Measurements from ENCODE around the gene TSPAN7. TPM values are rescaled to one million over a fixed set of nuclear protein-coding genes. Genes with fewer than 3 reads are reported as not detected.

Gene TSPAN7
- total and polyA plus RNA-seq, 2 donors (not counting 1 experiment from before 2014, with no cell fraction given): 0.03 TPM; not detected in 1

DNA sequence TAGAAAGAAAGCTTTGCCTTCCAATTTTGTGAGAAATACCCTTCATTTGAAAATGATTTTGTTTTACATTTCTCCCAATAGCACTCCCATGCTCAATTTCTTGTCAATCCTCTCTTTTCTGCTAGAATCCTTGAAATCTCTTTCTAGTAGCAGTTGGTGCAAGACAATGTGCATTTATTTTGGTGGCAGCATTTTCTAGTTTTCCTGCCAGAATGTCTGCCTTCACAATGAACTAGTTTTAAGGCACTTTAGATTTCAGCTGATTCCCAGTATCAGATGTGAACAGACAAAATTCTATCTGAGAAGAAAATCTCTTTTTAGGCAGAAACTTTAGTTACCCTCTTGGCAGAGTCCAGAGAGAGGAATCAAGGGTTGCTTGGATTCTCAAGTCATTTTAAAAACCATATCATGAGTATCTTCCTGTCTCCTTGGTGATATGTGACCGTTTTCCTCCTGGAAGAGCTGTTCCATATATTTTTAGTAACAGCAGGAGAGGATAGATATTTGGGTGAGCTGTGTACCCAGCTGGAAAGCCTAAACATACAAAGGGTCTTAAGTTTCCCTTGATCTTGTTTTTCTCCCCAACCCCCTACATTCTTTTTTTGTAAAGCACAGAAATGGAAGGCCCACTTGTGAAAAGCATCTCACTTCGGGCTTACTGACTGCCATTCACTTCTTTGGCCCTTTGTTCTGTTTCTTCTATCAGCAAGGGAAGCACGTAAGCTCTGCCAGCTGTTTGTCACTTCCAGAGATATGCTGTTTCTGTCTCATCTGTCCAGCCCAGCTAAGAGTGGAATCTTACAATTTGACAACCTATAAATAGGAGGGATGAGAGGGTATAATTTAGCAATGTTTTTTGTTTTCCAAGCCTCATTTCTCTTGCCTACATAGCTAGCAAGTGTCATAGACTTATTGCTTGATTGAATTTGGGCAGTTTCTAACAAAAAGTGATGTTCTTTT is 38.7 kb downstream of the TSPAN7 start:
- Histone ChIP-seq H3K4me2 (ENCODE audit: extremely low read depth, insufficient read depth, low read length) (no peak overlapping the region), H4K20me1 (ENCODE audit: control insufficient read depth, extremely low read depth, insufficient read depth, low read length) (no peaks in the 10 kb centered on the region), H3K9ac (ENCODE audit: insufficient read depth, low read length) (no peak overlapping the region), H3K36me3 (ENCODE audit: control insufficient read depth, insufficient read depth, low read length) (no peaks in the 10 kb centered on the region), H3K9me3 (ENCODE audit: control insufficient read depth, insufficient read depth, low read depth, low read length) (no peaks in the 10 kb centered on the region), H3K4me1 (ENCODE audit: control insufficient read depth, extremely low read depth, insufficient read depth, low read length) (no peaks in the 10 kb centered on the region), H3K79me2 (ENCODE audit: control insufficient read depth, insufficient read depth, low read length) (no peaks in the 10 kb centered on the region), H3K27me3 (ENCODE audit: control insufficient read depth, insufficient read depth, low read length) (no peaks in the 10 kb centered on the region), H3K4me3 (replicated peaks in 1 of 4; ENCODE audit: control extremely low read depth in 1 of 4, insufficient read depth in 1 of 4, low read depth in 3 of 4, low read length in 4 of 4) (no peak overlapping the region), H3K27ac (ENCODE audit: insufficient read depth, low read length) (no peak overlapping the region), H2AFZ (ENCODE audit: low read length) (no peak overlapping the region)
- TF ChIP-seq, protein P1, sequence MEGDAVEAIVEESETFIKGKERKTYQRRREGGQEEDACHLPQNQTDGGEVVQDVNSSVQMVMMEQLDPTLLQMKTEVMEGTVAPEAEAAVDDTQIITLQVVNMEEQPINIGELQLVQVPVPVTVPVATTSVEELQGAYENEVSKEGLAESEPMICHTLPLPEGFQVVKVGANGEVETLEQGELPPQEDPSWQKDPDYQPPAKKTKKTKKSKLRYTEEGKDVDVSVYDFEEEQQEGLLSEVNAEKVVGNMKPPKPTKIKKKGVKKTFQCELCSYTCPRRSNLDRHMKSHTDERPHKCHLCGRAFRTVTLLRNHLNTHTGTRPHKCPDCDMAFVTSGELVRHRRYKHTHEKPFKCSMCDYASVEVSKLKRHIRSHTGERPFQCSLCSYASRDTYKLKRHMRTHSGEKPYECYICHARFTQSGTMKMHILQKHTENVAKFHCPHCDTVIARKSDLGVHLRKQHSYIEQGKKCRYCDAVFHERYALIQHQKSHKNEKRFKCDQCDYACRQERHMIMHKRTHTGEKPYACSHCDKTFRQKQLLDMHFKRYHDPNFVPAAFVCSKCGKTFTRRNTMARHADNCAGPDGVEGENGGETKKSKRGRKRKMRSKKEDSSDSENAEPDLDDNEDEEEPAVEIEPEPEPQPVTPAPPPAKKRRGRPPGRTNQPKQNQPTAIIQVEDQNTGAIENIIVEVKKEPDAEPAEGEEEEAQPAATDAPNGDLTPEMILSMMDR (conservative IDR thresholded peaks at IDR 0.05 in 1 of 2, IDR thresholded peaks at IDR 0.05 in 1 of 2; ENCODE audit: low read depth in 1 of 2, low read length in 2 of 2): no peak
- TF ChIP-seq EZH2 (IDR thresholded peaks at IDR 0.05; ENCODE audit: low read length, missing control alignments): no peak
- DNase-seq (ENCODE audit: low read depth in 2 of 2): no peak

DNA sequence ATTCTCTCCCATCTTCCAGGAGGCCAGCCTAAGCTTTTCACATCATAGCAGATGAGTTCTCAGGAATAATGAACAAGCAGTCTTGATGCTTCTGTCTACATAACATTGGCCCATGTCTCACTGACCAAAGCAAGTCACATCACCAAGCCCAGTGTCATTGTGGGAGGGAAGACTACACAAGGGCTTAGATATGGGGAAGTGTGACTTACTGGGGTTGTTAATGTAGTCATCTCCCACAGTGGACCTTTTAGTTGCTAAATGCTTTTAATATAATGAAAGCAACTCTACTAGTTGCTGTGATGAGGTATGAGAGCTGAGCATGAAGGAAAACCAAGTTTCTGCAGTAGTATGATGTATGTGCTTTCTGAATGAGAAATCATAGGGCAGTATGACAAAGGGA is 40.5 kb downstream of the TSPAN7 start:
- no peaks in the 10 kb centered on the region for H3K9me3 ChIP-seq (ENCODE audit: control insufficient read depth, insufficient read depth, low read depth, low read length)
- TF ChIP-seq EZH2 (IDR thresholded peaks at IDR 0.05; ENCODE audit: low read length, missing control alignments): no peak
- TF ChIP-seq, protein P1 (conservative IDR thresholded peaks at IDR 0.05 in 1 of 2, IDR thresholded peaks at IDR 0.05 in 1 of 2; ENCODE audit: low read depth in 1 of 2, low read length in 2 of 2): no peak
- H3K9ac ChIP-seq (ENCODE audit: insufficient read depth, low read length): no peak overlapping the region
- no peak overlapping the region for H2AFZ ChIP-seq (ENCODE audit: low read length)
- no peaks in the 10 kb centered on the region for H3K36me3 ChIP-seq (ENCODE audit: control insufficient read depth, insufficient read depth, low read length)
- H3K4me1 ChIP-seq (ENCODE audit: control insufficient read depth, extremely low read depth, insufficient read depth, low read length): no peaks in the 10 kb centered on the region
- H3K4me2 ChIP-seq (ENCODE audit: extremely low read depth, insufficient read depth, low read length): no peak overlapping the region
- H4K20me1 ChIP-seq (ENCODE audit: control insufficient read depth, extremely low read depth, insufficient read depth, low read length): no peaks in the 10 kb centered on the region
- H3K27ac ChIP-seq (ENCODE audit: insufficient read depth, low read length): no peak overlapping the region
- H3K4me3 ChIP-seq (replicated peaks in 1 of 4; ENCODE audit: control extremely low read depth in 1 of 4, insufficient read depth in 1 of 4, low read depth in 3 of 4, low read length in 4 of 4): no peak overlapping the region
- no peaks in the 10 kb centered on the region for H3K79me2 ChIP-seq (ENCODE audit: control insufficient read depth, insufficient read depth, low read length)
- no peak for DNase-seq (ENCODE audit: low read depth in 2 of 2)
- H3K27me3 ChIP-seq (ENCODE audit: control insufficient read depth, insufficient read depth, low read length): no peaks in the 10 kb centered on the region

DNA sequence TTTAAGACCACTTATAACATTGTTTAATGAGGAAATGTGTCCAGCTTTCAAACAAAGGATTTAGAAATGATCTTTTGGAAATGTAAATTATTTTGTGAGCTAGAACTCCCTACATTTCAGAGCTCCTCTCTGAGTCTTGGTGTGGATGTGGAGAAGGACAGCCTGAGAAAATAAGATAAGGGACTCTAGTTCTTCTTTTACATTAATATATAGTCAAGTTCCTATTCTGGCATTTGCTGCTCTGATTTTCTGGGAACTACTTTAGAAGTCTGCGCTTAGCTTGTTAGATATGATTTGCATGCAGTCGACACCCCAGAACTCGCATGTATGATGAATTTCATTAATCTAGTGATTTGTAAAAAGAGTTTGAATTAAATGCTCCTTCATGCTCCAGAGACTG is 45.5 kb downstream of the TSPAN7 start:
- no peak for DNase-seq (ENCODE audit: low read depth in 2 of 2)
- TF ChIP-seq, protein P1 (conservative IDR thresholded peaks at IDR 0.05 in 1 of 2, IDR thresholded peaks at IDR 0.05 in 1 of 2; ENCODE audit: low read depth in 1 of 2, low read length in 2 of 2): no peak
- TF ChIP-seq EZH2 (IDR thresholded peaks at IDR 0.05; ENCODE audit: low read length, missing control alignments): no peak
- no peaks in the 10 kb centered on the region for H4K20me1 ChIP-seq (ENCODE audit: control insufficient read depth, extremely low read depth, insufficient read depth, low read length)
- no peaks in the 10 kb centered on the region for H3K36me3 ChIP-seq (ENCODE audit: control insufficient read depth, insufficient read depth, low read length)
- H3K27me3 ChIP-seq (ENCODE audit: control insufficient read depth, insufficient read depth, low read length): no peaks in the 10 kb centered on the region
- no peak overlapping the region for H3K4me2 ChIP-seq (ENCODE audit: extremely low read depth, insufficient read depth, low read length)
- H3K9me3 ChIP-seq (ENCODE audit: control insufficient read depth, insufficient read depth, low read depth, low read length): no peaks in the 10 kb centered on the region
- H2AFZ ChIP-seq (ENCODE audit: low read length): no peak overlapping the region
- no peak overlapping the region for H3K9ac ChIP-seq (ENCODE audit: insufficient read depth, low read length)
- no peak overlapping the region for H3K27ac ChIP-seq (ENCODE audit: insufficient read depth, low read length)
- no peak overlapping the region for H3K4me3 ChIP-seq (replicated peaks in 1 of 4; ENCODE audit: control extremely low read depth in 1 of 4, insufficient read depth in 1 of 4, low read depth in 3 of 4, low read length in 4 of 4)
- no peaks in the 10 kb centered on the region for H3K4me1 ChIP-seq (ENCODE audit: control insufficient read depth, extremely low read depth, insufficient read depth, low read length)
- no peaks in the 10 kb centered on the region for H3K79me2 ChIP-seq (ENCODE audit: control insufficient read depth, insufficient read depth, low read length)
